Astrocyte of the spinal cord (primary cell): ENCODE measurements around the gene VGLL4.

Source experiments
- DNase-seq: peaks from one replicate; pipeline ENCODE4 v3.0.0; 2011; ENCODE audit warnings: low read depth, low spot score
- H3K4me3 ChIP-seq: 2 replicates; pipeline ENCODE4 v1.5.1; 2011; ENCODE audit warnings: low read depth, mild to moderate bottlenecking, low read length, moderate library complexity
- in situ Hi-C: cut with HindIII; loops from 2 replicates; pipeline ENCODE4 v1.10.0; 2017; ENCODE audit warnings: low sequenced_read_pairs
- TF ChIP-seq, protein P1 (sequence below): IDR thresholded peaks from 2 replicates; pipeline ENCODE4 v1.5.1; 2012; ENCODE audit warnings: low read depth, mild to moderate bottlenecking, low read length, inconsistent platforms

Gene VGLL4

DNA sequence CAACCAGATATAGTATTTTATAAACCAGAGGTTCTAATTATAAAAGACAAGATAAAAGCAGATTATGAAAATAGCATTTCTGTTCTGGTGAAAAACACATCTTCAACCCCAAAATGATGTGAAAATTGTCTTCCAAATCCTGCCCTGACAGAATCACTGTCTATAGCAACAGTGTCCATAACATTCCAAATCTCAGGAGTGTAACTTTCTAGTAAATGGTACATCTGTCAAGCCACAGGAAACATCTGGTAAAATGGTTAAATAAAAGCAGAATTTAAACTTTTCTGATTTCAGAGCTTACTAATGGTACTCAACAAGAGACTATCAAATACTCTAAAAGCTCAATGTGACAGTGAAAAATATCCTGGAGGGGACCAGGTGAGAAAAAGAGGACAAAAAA is 60.5 kb downstream of the VGLL4 start:
- no peak for DNase-seq
- H3K4me3 ChIP-seq: no peak overlapping the region
- in situ Hi-C loops: no loop called here
- TF ChIP-seq, protein P1, sequence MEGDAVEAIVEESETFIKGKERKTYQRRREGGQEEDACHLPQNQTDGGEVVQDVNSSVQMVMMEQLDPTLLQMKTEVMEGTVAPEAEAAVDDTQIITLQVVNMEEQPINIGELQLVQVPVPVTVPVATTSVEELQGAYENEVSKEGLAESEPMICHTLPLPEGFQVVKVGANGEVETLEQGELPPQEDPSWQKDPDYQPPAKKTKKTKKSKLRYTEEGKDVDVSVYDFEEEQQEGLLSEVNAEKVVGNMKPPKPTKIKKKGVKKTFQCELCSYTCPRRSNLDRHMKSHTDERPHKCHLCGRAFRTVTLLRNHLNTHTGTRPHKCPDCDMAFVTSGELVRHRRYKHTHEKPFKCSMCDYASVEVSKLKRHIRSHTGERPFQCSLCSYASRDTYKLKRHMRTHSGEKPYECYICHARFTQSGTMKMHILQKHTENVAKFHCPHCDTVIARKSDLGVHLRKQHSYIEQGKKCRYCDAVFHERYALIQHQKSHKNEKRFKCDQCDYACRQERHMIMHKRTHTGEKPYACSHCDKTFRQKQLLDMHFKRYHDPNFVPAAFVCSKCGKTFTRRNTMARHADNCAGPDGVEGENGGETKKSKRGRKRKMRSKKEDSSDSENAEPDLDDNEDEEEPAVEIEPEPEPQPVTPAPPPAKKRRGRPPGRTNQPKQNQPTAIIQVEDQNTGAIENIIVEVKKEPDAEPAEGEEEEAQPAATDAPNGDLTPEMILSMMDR: no peak

DNA sequence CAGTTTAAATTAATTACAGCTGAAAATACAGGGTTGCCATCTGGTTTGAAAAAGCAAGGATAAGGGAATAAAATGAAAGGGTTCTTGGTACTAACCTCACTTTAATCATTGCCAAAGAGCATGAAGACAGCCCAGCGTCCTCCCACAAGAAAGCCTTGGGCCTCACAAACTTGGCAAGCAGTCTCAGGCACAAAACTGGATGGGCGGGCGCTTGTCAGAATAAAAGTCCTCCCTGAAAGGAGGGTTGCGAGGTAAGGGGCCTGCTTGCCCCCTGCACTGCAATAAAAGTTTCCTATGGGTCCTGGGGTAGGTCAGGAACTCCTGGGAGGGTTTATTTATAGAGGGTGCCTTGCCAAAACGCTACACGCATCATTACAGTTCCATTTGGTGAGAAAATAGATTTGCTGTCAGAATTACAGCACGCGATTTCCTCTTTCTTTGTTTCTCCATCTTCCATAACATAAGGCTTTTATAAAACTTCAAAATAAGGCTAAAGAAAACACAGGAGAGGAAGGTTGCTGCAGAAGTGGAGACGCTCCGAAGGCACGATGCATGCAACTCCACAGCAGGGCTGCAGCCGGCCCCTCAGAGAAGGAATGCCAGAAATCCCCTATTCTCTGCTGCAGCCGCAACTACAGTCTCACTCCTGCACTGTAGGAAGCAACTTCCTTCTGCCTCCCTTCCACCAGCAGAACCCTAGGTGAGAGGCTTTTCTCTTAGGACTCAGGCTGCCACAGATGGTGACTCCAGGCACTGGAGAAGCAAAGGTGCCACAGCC is 61.3 kb downstream of the VGLL4 start:
- TF ChIP-seq, protein P1: no peak
- peak; percentile 94 for DNase-seq
- in situ Hi-C loops: no loop called here
- peak overlapping the region; percentile 12 for H3K4me3 ChIP-seq

DNA sequence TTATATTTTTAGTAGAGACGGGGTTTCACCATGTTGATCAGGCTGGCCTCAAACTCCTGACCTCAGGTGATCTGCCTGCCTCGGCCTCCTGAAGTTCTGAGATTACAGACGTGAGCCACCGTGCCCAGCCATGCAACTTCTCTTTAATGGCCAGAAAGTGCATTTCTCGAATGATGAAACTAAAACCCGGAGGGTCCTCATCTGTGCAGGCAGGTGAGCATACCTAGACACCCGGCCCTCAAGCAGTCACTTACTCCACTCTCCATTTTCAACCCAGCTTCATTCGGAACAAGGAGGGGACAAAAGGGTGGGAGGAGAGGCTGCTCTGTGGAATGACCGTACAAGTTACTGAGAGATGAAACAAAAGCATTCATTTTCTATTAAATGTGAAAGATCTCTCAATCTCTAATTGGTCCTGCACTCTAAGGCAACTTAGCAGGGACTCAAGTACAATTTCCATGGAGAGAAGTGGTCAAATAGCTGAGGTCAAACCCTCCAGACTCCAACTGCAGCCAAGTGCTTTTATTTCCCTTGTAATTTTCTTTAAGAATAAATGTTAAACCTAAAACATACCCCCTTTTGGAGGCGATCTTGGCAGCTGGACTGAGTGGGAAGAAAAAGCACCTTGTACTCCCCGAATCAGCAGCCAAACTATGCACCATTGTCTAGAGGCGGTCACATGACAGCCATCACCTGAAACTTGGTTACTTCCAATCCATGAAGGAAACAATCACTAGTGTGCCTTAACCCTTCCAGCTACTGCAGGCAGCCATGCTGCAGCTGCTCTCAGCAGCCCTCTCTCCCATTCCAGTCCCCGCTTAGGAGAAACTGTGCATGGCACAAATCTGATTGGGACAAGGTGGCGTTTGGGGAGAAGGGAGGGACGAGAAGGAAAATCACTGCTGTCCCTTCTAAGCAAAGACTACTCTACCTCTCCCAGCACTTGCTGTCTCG is 62.2 kb downstream of the VGLL4 start:
- DNase-seq: no peak
- in situ Hi-C loops: no loop called here
- TF ChIP-seq, protein P1: no peak
- H3K4me3 ChIP-seq: peak overlapping the region; percentile 12

DNA sequence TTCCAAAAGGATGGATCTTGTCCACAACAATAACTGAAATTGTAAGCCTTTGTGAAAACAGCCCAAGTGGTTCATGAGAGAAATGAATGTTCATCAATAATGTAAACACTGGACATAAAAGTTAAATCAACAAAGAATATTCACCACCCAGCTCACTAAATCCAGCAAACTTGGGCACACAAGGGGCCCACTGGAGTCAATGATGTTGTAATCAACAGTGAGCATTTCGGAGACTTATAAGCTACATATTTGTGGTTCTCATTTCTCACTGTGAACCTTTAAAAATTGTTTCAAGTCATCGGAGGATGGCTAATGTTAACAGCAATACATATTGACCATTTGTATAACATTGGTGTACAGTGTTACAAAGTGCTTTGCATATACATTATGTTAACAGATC is 63.1 kb downstream of the VGLL4 start:
- no peak overlapping the region for H3K4me3 ChIP-seq
- no peak for DNase-seq
- TF ChIP-seq, protein P1: no peak
- in situ Hi-C loops: no loop called here

DNA sequence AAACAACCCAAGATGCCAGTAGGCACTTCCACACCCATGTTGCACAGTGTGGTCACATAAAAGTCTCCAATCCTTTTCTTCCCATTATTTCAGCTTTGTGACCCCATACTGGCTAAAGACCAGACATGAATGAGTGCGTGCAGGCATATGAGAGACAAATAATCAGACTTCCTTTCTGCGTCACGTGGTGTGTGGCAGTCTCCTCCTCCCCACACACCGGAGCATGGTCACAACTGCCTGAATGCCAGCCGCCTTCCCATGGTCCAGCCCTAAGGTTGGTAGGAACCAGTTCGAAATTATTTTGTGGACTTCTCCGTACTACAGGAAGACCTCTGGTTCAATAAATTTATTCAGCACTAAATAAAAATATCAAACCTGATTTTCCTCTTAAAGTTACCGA is 65.5 kb downstream of the VGLL4 start:
- TF ChIP-seq, protein P1: no peak
- in situ Hi-C loops: no loop called here
- DNase-seq: no peak
- H3K4me3 ChIP-seq: no peak overlapping the region

DNA sequence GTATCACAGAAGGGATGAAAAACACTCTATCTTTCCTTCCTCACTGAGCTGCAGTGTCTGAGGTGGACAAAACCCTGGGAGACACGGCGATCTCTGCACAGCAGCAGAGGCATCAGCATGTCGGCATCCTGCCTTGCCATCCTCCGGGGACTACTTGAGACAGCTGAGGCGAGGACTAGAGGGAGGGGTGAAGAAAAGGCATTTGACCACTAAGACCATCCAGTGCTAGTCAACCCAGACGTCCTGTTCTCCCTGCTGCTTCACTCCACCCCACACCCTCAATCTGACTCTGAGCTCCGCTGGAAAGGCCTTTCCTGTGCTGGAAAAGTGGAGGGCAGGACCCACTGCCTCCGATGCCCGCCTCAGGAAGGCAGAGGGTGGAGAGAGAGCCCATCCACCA is 67.3 kb downstream of the VGLL4 start:
- H3K4me3 ChIP-seq: no peak overlapping the region
- in situ Hi-C loops: no loop called here
- no peak for DNase-seq
- TF ChIP-seq, protein P1: no peak
